Thoracic aorta (tissue), 2 donors: ENCODE results near the gene SDK1. TPM values are rescaled to one million over a fixed set of nuclear protein-coding genes. Genes with fewer than 3 reads are reported as not detected.
"Not testable (repeated sequence)": the region's sequence is repeated elsewhere in the genome, so short reads cannot be mapped to it uniquely, and the experiment has no call there.

Experiments used
- ATAC-seq: fragments of 150-250 bp; one replicate; pipeline ENCODE4 v1.8.0; 2017; ENCODE audit warnings: low read depth; ENCODE audit not compliant: insufficient number of reproducible peaks, low FRiP score
- DNase-seq: peaks from one replicate; pipeline ENCODE4 v3.0.0-alpha.2; 2020; ENCODE audit warnings: low spot score
- H3K27ac ChIP-seq, 2 donors: fragments of 200-600 bp; sonication (generic); 1 replicate in 1 of 2; 2 replicates in 1 of 2; pipeline ENCODE4 v1.5.1; 2016; ENCODE audit warnings: mild to moderate bottlenecking in 2 of 2, moderate library complexity in 2 of 2
- H3K27me3 ChIP-seq: fragments of 200-600 bp; sonication (generic); replicated peaks from 2 replicates; pipeline ENCODE4 v1.6.0; 2016; ENCODE audit warnings: mild to moderate bottlenecking; ENCODE audit not compliant: insufficient read depth
- H3K36me3 ChIP-seq: fragments of 200-600 bp; sonication (generic); one replicate; pipeline ENCODE4 v1.5.1; 2016
- H3K4me1 ChIP-seq, 2 donors: fragments of 200-600 bp; sonication (generic); 1 replicate in 1 of 2; 2 replicates in 1 of 2; pipeline versions ENCODE4 v1.5.1 to v1.6.0; 2016; ENCODE audit warnings: low read depth in 2 of 2, mild to moderate bottlenecking in 1 of 2; ENCODE audit not compliant: control insufficient read depth in 1 of 2
- H3K4me3 ChIP-seq: fragments of 200-600 bp; sonication (generic); 2 replicates; pipeline ENCODE4 v1.5.1; 2016; ENCODE audit warnings: mild to moderate bottlenecking
- H3K9me3 ChIP-seq: fragments of 200-600 bp; sonication (generic); 2 replicates; pipeline ENCODE4 v1.5.1; 2016
- total RNA-seq, 2 donors: library from RNA; depleted of rRNA; stranded (reverse); fragments of >200 nt; gene quantifications; one replicate each; pipeline versions ENCODE4 v1.1.0 to v1.2.3, GENCODE V29; 2016
- TF ChIP-seq, protein P1 (sequence below): fragments of 200-600 bp; sonication (generic); IDR thresholded peaks from one replicate; pipeline ENCODE4 v1.5.1; 2019; ENCODE audit warnings: antibody characterized with exemption

SDK1 gene
- total RNA-seq, 2 donors from 2014 or later, result 27.5 to 29.2 TPM

DNA sequence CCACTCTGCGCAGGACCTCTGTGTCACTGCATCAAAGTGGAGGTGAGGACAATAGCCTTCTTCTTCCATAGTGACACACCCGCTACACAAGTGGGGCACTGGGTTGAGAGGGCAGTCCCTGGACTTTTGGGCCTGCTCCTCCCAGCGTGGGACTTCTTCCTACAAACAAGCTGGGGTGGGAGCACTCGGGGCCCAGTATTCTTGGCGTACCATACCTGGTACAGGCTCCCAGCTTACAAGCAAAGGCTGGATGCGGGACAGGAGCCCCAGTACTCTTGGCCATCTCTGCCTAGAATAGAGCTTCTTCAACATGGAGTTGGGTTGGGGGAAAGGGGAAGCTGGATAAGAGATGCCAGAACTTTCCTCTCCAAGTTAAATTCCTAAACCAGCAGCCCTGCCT, 954.3 kb downstream of the SDK1 start:
- H3K27ac ChIP-seq, result no peak overlapping the region
- no peaks in the 10 kb centered on the region for H3K36me3 ChIP-seq
- DNase-seq (no peak), ATAC-seq (no peak)
- peaks cover 0 to 8% of the 10 kb centered on the region in 2 donors for H3K4me1 ChIP-seq
- TF ChIP-seq, protein P1, sequence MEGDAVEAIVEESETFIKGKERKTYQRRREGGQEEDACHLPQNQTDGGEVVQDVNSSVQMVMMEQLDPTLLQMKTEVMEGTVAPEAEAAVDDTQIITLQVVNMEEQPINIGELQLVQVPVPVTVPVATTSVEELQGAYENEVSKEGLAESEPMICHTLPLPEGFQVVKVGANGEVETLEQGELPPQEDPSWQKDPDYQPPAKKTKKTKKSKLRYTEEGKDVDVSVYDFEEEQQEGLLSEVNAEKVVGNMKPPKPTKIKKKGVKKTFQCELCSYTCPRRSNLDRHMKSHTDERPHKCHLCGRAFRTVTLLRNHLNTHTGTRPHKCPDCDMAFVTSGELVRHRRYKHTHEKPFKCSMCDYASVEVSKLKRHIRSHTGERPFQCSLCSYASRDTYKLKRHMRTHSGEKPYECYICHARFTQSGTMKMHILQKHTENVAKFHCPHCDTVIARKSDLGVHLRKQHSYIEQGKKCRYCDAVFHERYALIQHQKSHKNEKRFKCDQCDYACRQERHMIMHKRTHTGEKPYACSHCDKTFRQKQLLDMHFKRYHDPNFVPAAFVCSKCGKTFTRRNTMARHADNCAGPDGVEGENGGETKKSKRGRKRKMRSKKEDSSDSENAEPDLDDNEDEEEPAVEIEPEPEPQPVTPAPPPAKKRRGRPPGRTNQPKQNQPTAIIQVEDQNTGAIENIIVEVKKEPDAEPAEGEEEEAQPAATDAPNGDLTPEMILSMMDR, result no peak
- no peaks in the 10 kb centered on the region for H3K27me3 ChIP-seq
- no peak overlapping the region for H3K4me3 ChIP-seq
- H3K9me3 ChIP-seq, result no peaks in the 10 kb centered on the region

DNA sequence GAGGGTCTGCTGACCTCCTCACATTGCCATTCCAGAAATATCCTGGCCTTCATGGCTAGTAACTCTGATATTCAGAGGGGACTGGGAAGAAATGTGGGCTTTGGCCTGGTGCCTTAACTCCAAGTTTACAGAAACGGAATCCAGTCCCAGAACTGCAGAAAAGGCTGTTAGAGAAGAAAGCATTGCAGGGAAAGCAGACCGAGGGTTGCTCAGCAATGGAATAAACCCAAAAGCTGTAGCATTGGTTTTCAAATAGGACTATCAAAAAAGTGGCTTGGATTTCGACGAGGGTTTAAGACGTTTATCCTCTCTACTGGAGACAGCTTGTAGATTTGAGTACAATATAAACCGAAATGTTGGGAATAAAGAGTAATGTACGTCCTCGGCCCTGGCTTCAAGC, 955.2 kb downstream of the SDK1 start:
- TF ChIP-seq, protein P1, result no peak

DNA sequence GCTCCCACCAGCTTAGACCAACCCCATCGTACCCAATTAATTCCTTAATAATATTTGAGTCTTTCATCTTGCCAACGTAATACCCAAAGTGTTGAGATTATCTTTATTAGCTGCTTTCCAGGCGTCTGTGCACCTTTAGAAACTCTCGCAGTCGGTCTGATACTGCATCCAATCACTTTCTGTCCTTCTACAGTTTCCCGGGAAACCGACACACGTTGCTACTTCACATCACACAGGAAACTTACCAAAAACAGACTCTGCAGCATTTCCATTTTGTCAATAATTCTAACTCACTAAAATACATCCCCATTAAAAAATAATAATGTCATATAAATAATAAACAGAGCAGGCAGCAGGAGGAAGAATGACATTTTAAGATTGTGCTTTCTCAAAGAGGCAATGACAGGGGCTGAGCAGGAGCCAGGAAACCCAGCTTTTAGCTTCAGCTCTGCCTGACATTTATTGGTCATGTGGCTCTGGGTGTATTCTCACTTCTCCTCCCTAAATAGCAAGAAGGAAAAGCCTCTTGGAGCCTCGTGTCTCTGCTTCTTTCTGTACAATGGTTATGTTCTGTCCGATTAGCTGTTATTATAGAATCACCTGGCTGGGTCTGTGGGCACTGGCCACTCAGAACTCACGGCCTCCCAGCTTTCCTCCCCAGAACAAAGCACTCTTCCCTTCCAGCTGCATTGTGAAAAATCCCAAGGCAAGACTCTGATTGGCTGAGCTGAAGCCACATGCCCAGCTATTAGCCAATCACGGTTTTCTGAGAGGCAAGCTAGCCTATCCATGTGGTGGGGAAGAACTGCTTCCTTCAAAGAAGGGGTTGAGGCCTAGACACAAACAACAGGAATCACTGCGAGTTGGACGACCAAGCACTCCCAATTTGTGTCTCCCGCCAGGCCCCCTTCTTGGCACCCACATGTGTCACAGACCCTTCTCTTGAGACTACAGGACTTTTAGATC, 956.4 kb downstream of the SDK1 start:
- Histone ChIP-seq H3K27ac (no peak overlapping the region), H3K9me3 (no peaks in the 10 kb centered on the region), H3K27me3 (no peaks in the 10 kb centered on the region), H3K36me3 (no peaks in the 10 kb centered on the region), H3K4me3 (no peak overlapping the region), H3K4me1 (peaks cover 0 to 8% of the 10 kb centered on the region in 2 donors)
- TF ChIP-seq, protein P1, result no peak
- ATAC-seq (no peak), DNase-seq (no peak)

More for the DNA sequence above, 955.2 kb downstream of the SDK1 start:
- Histone ChIP-seq H3K36me3 (no peaks in the 10 kb centered on the region), H3K9me3 (no peaks in the 10 kb centered on the region), H3K27me3 (no peaks in the 10 kb centered on the region), H3K27ac (no peak overlapping the region), H3K4me1 (peaks cover 0 to 8% of the 10 kb centered on the region in 2 donors), H3K4me3 (no peak overlapping the region)
- ATAC-seq (no peak), DNase-seq (no peak)

DNA sequence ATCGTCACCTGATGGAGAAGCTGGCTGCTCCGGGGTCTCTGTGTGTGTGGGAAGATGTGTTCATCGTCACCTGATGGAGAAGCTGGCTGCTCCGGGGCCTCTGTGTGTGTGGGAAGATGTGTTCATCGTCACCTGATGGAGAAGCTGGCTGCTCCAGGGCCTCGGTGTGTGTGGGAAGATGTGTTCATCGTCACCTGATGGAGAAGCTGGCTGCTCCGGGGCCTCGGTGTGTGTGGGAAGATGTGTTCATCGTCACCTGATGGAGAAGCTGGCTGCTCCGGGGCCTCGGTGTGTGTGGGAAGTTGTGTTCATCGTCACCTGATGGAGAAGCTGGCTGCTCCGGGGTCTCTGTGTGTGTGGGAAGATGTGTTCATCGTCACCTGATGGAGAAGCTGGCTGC, 959.1 kb downstream of the SDK1 start:
- not testable (repeated sequence) for H3K4me1 ChIP-seq, DNase-seq, H3K4me3 ChIP-seq, H3K27me3 ChIP-seq, H3K9me3 ChIP-seq, H3K27ac ChIP-seq, ATAC-seq, H3K36me3 ChIP-seq

DNA sequence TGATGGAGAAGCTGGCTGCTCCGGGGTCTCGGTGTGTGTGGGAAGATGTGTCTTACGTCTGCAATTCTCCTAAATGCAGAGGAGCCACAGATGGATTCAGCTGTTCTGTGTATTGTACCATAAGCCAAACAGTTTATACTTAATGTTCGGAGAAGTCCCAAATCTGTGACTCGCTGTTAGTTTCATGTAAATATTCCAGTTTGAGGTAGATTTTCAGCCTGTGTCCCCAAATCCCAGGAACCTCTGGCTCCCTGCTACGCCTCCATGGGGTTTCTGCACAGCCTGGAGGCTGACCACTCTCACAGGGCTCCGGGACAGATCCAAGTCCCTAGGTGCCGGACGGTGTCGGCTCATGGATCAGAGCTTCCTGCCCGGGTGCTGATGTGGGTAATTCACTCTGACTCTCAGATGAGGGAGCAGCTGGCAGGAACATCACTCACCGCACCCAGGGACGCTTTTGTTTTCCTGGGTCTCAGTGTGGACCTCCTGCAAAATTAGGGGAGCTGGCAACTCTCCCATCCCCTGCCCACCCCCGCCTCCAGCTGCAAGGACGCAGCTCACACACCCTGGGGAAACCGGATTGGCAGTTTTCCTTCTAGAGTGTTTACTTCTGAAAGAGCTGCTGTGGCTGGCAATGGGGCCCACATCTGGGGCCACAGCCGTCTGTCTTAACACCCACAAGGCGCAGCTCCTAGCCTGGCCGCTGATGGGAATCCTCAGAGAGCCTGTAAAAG, 960.0 kb downstream of the SDK1 start:
- no peak for ATAC-seq

More for the DNA sequence above, 960.0 kb downstream of the SDK1 start:
- H3K27ac ChIP-seq, result no peak overlapping the region
- DNase-seq, result no peak
- no peaks in the 10 kb centered on the region for H3K9me3 ChIP-seq
- no peaks in the 10 kb centered on the region for H3K27me3 ChIP-seq
- no peak overlapping the region for H3K4me3 ChIP-seq
- no peaks in the 10 kb centered on the region for H3K36me3 ChIP-seq
- TF ChIP-seq, protein P1, result no peak
- peaks cover 0 to 6% of the 10 kb centered on the region in 2 donors for H3K4me1 ChIP-seq
